Panc1 (cell line): ENCODE data around the gene FADD.
"Not testable (repeated sequence)": the region's sequence is repeated elsewhere in the genome, so short reads cannot be mapped to it uniquely, and the experiment has no call there.

Experiments
- POLR2AphosphoS5 ChIP-seq: IDR thresholded peaks from 2 replicates; pipeline ENCODE4 v1.6.1; 2012; ENCODE audit warnings: mild to moderate bottlenecking, low read depth, low read length, moderate library complexity
- REST ChIP-seq, 2 experiments: IDR thresholded peaks; 2 replicates each; pipeline ENCODE4 v1.6.1; 2011 to 2012; ENCODE audit warnings: low read depth in 2 of 2, control low read depth in 1 of 2, low read length in 1 of 2, mild to moderate bottlenecking in 1 of 2, moderate library complexity in 1 of 2; ENCODE audit not compliant: insufficient read depth in 1 of 2
- SIN3A ChIP-seq: IDR thresholded peaks from 2 replicates; pipeline ENCODE4 v1.6.1; 2012; ENCODE audit warnings: low read depth, mild to moderate bottlenecking, low read length, moderate library complexity, borderline replicate concordance; ENCODE audit not compliant: insufficient read depth
- TF ChIP-seq, protein P1 (sequence below): fragments of 450-650 bp; IDR thresholded peaks from 2 replicates; pipeline ENCODE4 v1.5.1; 2017; ENCODE audit warnings: mild to moderate bottlenecking

GRCh38 chr11:70217388-70217787, 14.3 kb downstream of the FADD start:
- TF ChIP-seq SIN3A; POLR2AphosphoS5; REST (IDR thresholded peaks at IDR 0.05; ENCODE audit: insufficient read depth in 1 of 2, low read depth in 2 of 2, low read length in 1 of 2): not testable (repeated sequence)
- TF ChIP-seq, protein P1, sequence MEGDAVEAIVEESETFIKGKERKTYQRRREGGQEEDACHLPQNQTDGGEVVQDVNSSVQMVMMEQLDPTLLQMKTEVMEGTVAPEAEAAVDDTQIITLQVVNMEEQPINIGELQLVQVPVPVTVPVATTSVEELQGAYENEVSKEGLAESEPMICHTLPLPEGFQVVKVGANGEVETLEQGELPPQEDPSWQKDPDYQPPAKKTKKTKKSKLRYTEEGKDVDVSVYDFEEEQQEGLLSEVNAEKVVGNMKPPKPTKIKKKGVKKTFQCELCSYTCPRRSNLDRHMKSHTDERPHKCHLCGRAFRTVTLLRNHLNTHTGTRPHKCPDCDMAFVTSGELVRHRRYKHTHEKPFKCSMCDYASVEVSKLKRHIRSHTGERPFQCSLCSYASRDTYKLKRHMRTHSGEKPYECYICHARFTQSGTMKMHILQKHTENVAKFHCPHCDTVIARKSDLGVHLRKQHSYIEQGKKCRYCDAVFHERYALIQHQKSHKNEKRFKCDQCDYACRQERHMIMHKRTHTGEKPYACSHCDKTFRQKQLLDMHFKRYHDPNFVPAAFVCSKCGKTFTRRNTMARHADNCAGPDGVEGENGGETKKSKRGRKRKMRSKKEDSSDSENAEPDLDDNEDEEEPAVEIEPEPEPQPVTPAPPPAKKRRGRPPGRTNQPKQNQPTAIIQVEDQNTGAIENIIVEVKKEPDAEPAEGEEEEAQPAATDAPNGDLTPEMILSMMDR, result not testable (repeated sequence)
